Activated CD4-positive, alpha-beta T cell treated with anti-CD3 and anti-CD28 coated beads, Interleukin-2, amount 50 U/mL, for 24 hours (primary cell): ENCODE data around the gene LCOR.
"Not testable (repeated sequence)": the region's sequence is repeated elsewhere in the genome, so short reads cannot be mapped to it uniquely, and the experiment has no call there.

ENCODE experiments used
- DNase-seq, 2 donors: peaks; one replicate each; pipeline ENCODE4 v3.0.0-alpha.2; 2020; ENCODE audit warnings: low read depth in 1 of 2, low spot score in 1 of 2

LCOR gene

GRCh38 chr10:96924861-96925260 is 92.8 kb downstream of the LCOR start:
- DNase-seq, result no peak

DNA sequence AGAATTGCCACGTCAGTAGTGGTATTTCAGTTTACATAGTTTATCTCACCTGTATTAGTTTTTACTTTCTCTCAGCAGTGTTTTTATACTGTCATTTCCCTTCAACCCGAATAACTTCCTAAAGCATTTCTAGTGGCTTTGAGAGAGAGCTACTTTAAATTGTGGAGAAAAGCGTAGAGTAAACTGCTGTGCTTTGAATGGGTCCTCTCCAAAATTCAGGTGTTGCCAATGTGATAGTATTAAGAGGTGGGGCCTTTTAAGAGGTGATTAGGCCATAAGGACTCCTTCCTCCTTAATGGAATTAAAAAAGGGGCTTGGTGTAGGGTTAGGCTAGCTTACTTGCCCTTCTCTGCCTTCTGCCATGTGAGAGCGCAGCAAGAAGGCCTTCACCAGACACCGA is 98.4 kb downstream of the LCOR start:
- DNase-seq, result no peak

DNA sequence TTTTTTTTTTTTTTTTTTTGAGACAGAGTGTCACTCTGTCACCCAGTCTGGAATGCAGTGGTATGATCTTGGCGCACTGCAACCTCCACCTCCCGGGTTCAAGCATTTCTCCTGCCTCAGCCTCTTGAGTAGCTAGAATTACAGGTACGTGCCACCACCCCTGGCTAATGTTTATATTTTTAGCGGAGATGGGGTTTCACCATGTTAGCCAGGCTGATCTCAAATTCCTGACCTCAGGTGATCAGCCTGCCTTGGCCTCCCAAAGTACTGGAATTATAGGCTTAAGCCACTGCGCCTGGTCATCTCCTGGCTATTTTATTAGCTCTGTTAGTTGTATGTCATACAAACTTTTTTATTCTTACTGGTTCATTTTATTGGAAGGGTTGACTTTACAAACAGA is 103.0 kb downstream of the LCOR start:
- DNase-seq, result no peak

DNA sequence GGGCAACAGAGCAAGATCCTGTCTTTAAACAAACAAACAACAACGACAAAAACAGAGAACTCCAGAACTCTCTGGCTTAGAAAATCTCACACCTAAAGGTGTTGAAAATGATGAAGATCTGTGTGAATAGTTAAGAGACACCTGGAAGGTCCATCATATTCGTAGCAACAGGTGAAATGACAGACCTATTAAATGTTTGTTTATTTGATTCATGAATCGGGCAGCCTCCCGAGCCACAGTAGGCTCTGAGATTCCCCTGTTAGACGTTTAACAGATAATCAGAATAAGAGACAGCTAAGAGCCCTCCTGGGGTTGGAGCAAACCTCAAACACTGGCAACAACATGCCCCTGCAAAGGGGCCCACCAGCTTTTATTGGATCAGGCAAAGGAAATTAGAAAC is 103.7 kb downstream of the LCOR start:
- DNase-seq, result no peak

GRCh38 chr10:96943161-96943560 is 111.1 kb downstream of the LCOR start:
- not testable (repeated sequence) for DNase-seq

GRCh38 chr10:96947036-96947435 is 114.9 kb downstream of the LCOR start:
- DNase-seq, result no peak

- no peak for DNase-seq
Measured at GRCh38 chr10:96949039-96949683, 117.1 kb downstream of the LCOR start.

DNA sequence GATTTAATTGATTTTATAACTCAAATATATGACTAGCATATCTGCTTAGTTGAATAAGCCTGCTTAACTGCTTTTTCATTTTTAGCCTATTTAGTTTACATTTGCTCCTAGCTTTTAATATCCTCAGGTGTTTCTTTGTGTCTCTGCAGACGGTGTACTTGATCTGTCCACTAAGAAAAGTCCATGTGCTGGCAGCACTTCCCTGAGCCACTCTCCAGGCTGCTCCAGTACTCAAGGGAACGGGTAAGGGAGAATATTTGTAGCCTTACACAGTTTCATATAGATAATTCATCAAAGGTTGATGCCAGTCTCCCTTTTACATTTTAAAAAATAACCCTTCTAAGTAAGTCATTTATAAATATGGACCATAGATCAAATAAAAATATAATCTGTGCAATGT is 119.9 kb downstream of the LCOR start:
- no peak for DNase-seq

DNA sequence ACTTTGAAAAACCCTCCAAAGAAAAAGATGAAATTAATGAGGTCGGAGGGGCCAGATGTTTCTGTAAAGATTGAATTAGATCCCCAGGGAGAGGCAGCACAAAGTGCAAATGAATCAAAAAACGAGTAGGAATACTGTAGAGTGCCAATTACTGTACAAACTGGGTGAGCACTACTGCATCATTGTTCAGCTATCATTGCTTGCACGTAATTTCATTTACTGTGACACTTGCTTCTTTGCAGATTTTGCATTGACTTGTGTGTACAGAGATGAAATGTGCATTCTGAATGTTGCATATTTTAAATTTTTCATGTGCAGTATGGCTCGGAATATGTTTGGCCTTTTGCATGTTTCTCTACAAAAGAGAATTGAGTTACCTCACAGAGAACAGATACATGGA is 123.7 kb downstream of the LCOR start:
- DNase-seq, result no peak

GRCh38 chr10:96958071-96958470 is 126.0 kb downstream of the LCOR start:
- DNase-seq, result no peak

DNA sequence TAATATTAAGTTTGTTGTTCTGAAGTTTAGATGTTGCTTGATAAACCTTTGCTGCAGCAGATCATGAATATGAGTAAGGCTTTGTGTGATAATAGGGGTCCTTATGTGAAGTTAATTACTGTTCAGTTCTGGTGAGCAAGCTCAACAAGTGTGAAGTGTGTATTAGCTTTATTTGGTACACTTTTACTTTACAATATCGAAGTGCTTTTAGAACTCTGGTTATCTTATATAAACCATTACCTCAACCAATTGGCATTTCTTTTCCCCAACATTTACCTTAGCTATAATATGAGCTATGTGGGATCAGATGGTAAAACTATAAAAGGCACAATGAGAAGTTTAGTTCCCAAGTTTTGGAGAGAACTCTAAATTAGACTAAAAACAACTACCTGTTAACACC is 127.6 kb downstream of the LCOR start:
- DNase-seq, result no peak

- no peak for DNase-seq
Measured at GRCh38 chr10:96960872-96961271, 128.8 kb downstream of the LCOR start.

DNA sequence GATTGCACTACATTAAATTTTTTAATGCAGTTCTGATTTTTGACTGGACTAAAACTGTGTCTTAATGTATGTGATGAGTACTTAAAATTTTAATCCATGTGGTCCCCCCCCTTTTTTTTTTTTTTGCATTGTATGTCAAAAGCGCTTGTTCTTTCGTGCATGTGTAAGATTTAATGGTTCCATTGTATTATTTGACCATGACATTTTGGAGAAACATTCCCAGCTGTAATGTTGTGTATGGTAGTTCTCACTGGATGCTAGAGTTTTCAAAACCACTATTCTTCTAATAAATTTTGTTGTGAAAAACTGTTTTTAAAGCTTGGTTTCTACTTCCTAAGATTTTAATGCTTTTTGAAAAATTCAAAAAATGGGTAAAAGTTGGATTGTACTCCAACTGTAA is 132.0 kb downstream of the LCOR start:
- DNase-seq, result no peak

GRCh38 chr10:96967847-96968246 is 135.7 kb downstream of the LCOR start:
- no peak for DNase-seq

GRCh38 chr10:96968682-96969423 is 136.8 kb downstream of the LCOR start:
- no peak for DNase-seq

GRCh38 chr10:96971324-96971723 is 139.2 kb downstream of the LCOR start:
- no peak for DNase-seq

- DNase-seq, result no peak
Measured at GRCh38 chr10:96972264-96972663, 140.2 kb downstream of the LCOR start.

DNA sequence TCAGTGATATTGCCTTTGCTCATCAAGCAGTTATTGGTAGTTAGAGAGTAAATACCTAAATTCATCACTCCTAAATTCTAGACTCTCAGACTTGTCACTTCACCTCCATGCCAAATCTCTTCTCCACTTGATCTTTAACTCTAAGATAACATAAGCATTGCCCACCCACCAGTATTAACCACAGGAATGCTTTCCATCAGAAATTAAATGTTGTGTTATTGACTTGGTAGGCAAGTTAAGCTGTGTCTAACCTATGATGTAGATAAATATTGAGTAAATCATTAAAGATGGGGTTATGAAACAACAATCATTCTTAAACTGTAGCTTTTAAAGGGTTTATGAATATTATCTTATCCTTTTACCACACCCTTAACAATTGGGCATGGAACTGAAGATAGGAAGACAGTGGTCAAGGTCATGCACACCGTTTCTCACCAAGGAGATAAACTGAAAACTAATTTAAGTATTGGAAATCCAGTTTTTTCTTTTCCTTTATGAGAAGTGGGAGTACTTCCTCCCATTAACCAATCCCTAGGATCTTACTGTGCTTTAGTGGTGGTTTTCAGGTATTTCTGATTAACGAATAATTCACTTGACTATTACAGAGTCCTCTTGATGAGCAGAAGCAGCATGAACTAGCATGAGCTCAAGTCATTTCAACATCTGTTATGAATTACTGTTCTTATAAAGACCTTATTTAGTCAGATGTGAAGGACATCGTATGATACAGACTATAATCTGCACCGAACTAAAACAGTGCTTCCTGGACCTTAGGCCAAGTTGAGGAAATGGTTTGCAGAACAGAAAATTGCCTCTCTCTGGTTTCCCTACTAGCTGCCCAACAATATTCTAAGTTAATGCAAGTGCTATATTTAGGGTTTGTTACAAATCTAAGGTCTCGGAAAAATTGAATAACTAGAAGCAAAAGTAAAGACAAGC is 142.0 kb downstream of the LCOR start:
- no peak for DNase-seq

GRCh38 chr10:96975136-96975535 is 143.0 kb downstream of the LCOR start:
- no peak for DNase-seq

DNA sequence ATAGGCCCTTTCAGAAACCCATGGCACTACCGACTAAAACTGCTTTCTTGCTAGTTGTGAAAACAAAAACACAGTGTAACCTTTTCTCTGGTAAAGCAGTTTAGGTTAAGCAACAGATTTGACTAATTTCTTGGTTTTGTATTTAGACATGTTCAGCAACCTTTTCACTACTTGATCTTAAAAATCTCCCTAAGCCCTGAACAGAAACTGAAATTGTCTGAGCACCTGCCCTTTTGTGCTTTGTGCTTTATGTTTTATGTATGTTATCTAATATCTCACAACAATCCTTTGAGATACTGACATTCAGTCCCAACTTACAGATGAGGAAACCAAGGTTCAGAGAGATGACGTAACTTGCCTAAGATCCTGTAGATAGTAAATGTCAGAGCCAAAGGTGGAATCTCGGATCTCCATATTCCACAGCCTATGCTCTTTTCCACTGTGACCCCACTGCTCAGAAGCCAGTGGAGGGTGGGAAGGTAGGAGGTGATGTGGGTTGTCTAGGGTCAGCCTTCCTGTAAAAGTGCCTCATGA is 146.6 kb downstream of the LCOR start:
- DNase-seq, result no peak

DNA sequence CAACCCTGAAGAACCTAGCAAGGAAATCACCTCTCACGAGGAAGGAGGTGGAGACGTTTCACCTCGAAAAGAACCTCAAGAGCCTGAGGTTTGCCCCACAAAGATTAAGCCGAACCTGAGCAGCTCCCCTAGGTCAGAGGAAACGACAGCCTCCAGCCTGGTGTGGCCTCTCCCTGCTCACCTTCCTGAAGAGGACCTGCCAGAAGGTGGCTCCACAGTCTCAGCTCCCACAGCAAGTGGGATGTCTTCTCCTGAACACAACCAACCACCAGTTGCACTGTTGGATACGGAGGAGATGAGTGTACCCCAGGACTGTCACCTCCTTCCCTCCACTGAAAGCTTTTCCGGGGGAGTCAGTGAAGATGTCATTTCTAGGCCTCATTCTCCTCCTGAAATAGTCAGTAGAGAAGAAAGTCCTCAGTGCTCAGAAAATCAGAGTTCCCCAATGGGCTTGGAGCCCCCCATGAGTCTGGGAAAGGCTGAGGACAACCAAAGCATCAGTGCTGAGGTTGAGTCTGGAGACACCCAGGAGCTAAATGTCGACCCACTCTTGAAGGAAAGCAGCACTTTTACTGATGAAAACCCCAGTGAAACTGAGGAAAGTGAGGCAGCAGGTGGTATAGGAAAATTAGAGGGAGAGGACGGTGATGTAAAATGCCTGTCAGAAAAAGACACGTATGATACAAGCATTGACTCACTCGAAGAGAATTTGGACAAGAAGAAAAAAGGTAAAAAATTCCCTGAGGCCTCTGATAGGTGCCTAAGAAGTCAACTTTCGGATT is 150.2 kb downstream of the LCOR start:
- DNase-seq, result no peak
